ENCODE measurements around the gene PC.

- no peak for TF ChIP-seq POLR2A (IDR thresholded peaks at IDR 0.05)
- no peak for TF ChIP-seq CTCF (IDR thresholded peaks at IDR 0.05)
- no peak for TF ChIP-seq POLR2AphosphoS5 (IDR thresholded peaks at IDR 0.05)
These were observed 21.3 kb upstream of the PC start for GRCh38 chr11:66979336-66979980.
